Stimulated activated CD4-positive, alpha-beta T cell treated with anti-CD3 and anti-CD28 coated beads, TNF-alpha, amount 100 ng/mL, for 4 hours (primary cell): ENCODE results near the gene ZMYND8.

Experiments
- DNase-seq, 3 experiments: peaks; one replicate each; pipeline ENCODE4 v3.0.0-alpha.2; 2020; ENCODE audit warnings: low read depth in 3 of 3

ZMYND8 gene

DNA sequence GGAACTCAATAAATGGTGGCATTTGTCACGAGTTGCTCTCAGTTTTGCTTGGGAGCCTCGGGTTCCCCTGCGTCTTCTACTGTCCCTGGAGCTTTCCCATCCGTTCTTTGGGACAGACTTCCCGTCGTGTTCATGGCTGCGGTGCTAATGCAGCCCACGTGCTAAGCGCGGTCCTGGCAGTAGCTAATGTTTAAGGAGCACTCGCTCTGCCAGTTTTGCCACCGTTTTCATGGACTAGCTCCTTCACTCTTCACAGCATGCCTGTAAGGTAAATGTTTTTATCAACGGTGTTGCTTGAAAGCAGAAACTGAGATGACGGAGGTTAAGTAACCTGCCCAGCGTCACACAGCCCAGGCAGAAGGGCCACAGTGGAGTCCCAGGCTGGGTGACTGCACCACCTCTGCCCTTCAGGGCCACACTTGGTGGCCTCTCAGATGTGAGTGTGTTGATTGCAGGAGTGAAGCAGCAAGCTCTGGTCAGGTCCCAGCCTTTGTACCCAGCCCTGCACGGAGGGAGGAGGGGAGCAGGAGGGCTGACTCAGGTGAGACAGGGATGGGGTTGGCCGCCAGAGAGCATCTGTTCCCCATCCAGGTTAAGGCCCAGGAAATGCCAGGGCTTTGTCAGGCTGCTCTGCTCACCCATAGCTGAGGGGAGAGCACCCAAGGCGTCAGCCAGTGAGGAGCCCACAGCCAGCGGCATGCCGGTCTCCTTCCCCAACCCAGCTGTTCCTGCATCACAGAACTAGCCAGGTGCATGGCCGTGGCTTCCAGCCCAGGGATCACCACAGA lies 181.8 kb downstream of the ZMYND8 start:
- DNase-seq = no peak

DNA sequence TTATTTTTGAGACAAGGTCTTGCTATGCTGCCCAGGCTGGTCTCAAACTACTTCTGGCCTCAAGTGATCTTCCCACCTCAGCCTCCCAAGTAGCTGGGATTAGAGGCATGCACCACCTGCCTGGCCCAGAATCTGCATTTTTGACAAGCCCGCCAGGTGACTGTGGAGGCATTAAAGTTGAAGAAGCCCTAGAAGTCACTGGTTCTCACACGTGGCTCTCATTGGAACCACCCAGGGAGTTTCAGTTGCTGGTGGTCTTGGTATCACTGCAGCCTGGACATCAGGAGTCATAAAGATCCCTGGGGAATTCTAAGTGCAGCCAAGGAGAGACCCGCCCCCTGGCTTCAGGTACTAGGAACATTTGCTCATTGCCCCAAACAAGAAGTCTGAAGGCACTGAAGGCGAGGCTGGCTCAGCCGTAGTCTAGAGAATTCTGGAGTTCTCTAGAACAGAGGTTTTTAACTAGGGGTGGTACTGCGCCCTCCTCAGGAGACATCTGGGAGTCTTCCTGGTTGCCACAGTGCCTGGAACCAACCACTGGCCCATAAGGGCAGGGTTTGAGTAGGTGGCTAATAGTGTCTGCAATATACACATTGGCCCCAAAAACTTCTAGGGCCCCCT lies 182.8 kb downstream of the ZMYND8 start:
- no peak for DNase-seq

DNA sequence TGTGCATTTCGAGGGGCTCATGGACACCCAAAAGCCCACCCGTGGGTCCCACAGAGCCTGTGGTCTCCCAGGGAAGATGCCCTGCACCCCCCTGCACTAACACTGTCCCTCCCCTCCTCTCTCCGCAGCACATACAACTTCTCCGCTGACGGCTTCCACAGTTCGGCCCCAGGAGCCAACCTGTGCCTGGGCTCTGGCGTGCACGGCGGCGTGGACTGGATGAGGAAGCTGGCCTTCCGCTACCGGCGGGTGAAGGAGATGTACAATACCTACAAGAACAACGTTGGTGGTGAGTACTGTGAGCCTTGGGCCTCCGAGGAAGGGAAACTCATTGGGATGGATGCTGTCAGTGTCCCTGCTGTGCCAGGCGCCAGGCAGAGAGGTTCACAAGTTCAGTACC lies 183.9 kb downstream of the ZMYND8 start:
- no peak for DNase-seq

DNA sequence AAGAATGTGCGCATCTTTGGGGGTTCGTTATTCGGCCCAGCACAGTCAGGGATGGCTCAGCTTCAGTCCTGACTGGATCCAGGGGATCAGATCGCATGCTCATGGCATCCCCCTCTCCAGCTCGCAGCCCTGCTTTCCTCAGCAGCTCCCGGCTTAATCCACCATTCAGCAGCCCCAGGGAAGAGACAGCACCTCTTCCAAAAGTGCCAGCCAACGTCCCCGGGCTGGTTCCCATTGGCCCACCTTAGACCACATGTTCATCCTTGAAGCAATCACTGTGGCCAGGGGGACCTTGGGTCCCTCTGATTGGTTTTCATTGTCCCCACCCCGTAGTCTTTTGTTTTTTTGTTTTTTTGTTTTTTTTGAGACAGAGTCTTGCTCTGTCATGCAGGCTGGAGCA lies 188.7 kb downstream of the ZMYND8 start:
- no peak for DNase-seq

DNA sequence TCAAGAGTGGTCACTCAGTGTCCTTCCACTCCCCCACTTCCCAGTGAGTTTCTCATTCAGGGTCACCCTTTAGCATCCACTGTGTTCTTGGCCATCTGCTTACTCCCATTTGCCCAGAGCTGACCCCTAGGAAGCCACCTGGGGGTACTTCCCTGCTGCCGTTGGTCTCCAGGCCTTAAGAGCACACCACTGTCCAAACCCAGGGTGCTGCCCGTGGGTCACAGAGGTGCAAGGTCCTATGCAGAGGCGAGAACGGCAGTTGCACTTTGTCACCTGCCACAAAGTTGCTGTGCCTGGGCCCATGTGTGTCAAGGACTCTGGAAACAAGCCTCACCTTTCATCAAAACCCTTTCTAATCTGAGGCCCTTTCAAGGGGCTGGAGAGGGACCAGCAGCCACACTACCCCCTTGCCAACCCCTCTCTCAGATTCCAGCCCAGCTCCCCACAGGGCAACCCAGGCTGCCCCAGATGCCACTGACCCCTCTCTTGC lies 191.1 kb downstream of the ZMYND8 start:
- DNase-seq = no peak

DNA sequence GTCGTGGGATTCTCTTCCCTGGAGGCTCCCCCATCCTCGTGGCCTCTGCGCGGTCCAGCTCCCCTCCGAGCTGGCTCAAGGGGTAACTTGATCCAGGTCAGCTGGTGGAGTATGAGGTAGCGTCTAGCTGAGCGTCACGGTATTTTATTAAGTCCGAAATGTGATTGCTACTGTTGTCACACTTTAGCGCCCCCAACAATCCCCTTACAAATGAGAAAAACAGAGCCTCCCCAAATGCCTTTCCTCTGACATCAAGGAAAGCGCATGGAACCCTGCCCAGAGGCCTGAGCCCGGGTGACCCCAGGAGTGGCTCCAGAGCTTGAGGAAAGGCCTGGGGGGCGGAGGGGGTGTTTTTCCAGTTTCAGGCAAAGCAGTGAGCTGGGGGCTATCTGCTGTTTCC lies 192.4 kb downstream of the ZMYND8 start:
- no peak for DNase-seq

DNA sequence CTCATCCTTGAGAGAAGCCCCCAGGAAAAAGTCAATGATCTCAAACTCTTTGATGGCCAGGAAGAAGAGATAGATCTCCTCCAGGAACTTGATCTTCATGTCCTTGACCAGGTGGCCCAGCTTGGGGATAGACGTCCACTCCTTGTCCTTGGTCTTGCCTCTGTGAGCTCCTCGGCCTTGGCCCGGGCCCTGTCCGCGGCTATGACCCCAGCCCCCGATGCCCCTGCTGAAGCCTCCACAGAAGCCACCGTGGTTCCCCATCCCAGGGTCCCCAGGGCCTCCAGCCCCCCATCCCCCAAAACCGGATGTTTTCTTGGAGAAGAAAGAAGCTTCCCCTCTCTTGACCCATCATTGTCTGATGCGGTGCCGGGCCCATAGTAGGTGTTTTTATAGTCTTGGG lies 195.1 kb downstream of the ZMYND8 start:
- no peak for DNase-seq

DNA sequence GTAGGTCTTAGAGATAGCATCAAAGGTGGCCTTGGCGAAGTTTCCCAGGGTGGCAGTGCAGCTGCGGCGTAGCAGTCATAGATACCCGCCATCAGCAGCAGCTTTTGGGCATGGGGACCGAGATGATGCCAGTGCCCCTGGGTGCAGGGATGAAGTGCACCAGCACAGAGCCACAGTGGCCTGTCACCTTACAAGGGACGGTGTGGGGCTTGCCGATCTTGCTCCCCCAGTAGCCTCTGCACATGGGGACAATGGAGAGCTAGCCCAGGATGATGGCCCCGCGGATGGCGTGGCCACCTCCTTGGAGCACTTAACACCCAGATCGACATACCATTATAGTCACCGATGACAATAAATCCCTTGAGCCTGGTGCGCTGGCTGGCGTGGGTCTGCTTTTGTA lies 195.5 kb downstream of the ZMYND8 start:
- no peak for DNase-seq

DNA sequence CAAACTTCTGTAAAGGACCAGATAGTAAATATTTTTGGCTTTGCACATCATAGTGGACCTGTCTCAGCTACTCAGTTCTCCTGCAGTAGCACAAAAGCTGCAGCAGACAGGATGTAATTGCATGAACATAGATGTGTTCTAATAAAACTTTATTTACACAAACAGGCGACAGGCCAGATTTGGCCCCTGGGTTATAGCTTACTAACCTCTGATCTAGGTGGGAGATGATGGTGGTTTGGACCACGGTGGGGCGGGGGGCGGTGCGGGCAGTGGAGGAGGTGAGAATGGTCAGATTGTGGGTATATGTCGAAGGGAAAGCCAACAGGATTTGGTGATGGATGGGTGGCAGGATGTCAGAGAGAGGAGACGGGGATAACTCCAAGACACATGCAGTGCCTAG lies 196.3 kb downstream of the ZMYND8 start:
- no peak for DNase-seq
